GM13976 (cell line): ENCODE data around the gene DYRK2.

ENCODE experiments used
- DNase-seq: peaks from one replicate; pipeline ENCODE4 v3.0.0; 2012; ENCODE audit warnings: low spot score
- CTCF ChIP-seq: IDR thresholded peaks from 2 replicates; pipeline ENCODE4 v1.5.1; 2012; ENCODE audit warnings: borderline replicate concordance, mild to moderate bottlenecking; ENCODE audit not compliant: insufficient read depth; ENCODE audit errors: extremely low read depth, missing control alignments, control extremely low read depth
- in situ Hi-C: fragments of 300-500 bp; cut with MboI; formaldehyde crosslinking; loops from one replicate; pipeline ENCODE4 v1.12.0; 2022; ENCODE audit warnings: low sequenced_read_pairs, mixed read lengths, inconsistent platforms; ENCODE audit not compliant: unreplicated experiment

DYRK2 gene

GRCh38 chr12:67665679-67666078, 17.1 kb downstream of the DYRK2 start:
- no peak for DNase-seq
- in situ Hi-C loops: no loop called here
- no peak for TF ChIP-seq CTCF

GRCh38 chr12:67666605-67667004, 18.1 kb downstream of the DYRK2 start:
- TF ChIP-seq CTCF: no peak
- in situ Hi-C loops: no loop called here
- no peak for DNase-seq

- in situ Hi-C loops: no loop called here
- TF ChIP-seq CTCF: no peak
- no peak for DNase-seq
Measured at GRCh38 chr12:67667276-67668073, 18.9 kb downstream of the DYRK2 start.

- in situ Hi-C loops: no loop called here
- no peak for TF ChIP-seq CTCF
- DNase-seq: no peak
Measured at GRCh38 chr12:67669217-67669933, 20.8 kb downstream of the DYRK2 start.

- TF ChIP-seq CTCF: no peak
- no peak for DNase-seq
- in situ Hi-C loops: no loop called here
Measured at GRCh38 chr12:67669934-67670631, 21.5 kb downstream of the DYRK2 start.

GRCh38 chr12:67671419-67671818, 22.9 kb downstream of the DYRK2 start:
- in situ Hi-C loops: no loop called here
- no peak for TF ChIP-seq CTCF
- DNase-seq: no peak
